ENCODE measurements around the gene SRP68. TPM values are rescaled to one million over a fixed set of nuclear protein-coding genes. Genes with fewer than 3 reads are reported as not detected.

Gene SRP68
- total RNA-seq, 2 donors from 2014 or later, result 73.9 to 78.0 TPM

DNA sequence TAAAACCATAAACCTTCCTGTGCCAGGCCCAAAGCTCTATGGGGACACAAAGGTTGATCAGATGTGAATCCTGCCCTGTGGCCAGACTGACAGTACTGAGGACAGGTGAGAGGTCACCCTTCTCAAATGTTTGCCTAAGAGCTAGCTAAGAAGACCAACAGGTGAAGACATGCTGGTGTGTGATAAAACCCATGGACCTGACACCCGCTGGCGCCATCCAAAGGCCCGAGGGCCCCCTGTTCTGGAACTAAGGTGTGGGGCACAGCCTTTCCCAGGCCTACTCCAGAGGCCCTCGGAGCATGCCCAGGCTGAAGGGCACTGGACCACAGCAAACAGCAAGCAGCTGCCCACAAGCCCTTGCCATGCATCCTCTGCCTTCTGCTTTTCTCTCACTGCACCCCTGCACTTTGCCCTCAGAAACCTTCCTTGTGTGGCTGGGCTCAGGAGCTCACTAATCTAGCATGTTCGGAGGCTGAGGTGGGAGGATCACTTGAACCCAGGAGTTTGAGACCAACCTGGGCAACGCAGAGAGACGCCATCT, 76.9 kb downstream of the SRP68 start:
- Mint-ChIP-seq H3K4me1 (no peaks in the 10 kb centered on the region), H3K27me3 (ENCODE audit: insufficient read depth) (no peaks in the 10 kb centered on the region), H3K9me3 (no peaks in the 10 kb centered on the region), H3K36me3 (ENCODE audit: low read depth) (peaks cover 37% of the 10 kb centered on the region), H3K27ac (no peak overlapping the region), H3K4me3 (no peak overlapping the region)
- TF ChIP-seq CTCF (conservative IDR thresholded peaks at IDR 0.05), result no peak
- 89 to 92% methylated on average over 6 to 7 of the region's 7 CpGs for WGBS, 2 experiments (ENCODE audit: insufficient coverage in 1 of 2, insufficient read length in 1 of 2)
- Histone ChIP-seq H3K4me3 (ENCODE audit: low read length) (no peak overlapping the region), H3K4me1 (ENCODE audit: control insufficient read depth, insufficient read depth, low read length) (no peaks in the 10 kb centered on the region), H3K27ac (ENCODE audit: low read depth, low read length) (no peak overlapping the region), H3K9me3 (ENCODE audit: control insufficient read depth, low read length) (no peaks in the 10 kb centered on the region), H3K9ac (ENCODE audit: extremely low read depth, low read length, poor library complexity, severe bottlenecking) (no peak overlapping the region), H3K36me3 (ENCODE audit: control insufficient read depth, insufficient read depth, low read length) (peaks cover 9% of the 10 kb centered on the region), H3K27me3 (ENCODE audit: control insufficient read depth, insufficient read depth, low read length, poor library complexity, severe bottlenecking) (no peaks in the 10 kb centered on the region)
- DNase-seq, result no peak

DNA sequence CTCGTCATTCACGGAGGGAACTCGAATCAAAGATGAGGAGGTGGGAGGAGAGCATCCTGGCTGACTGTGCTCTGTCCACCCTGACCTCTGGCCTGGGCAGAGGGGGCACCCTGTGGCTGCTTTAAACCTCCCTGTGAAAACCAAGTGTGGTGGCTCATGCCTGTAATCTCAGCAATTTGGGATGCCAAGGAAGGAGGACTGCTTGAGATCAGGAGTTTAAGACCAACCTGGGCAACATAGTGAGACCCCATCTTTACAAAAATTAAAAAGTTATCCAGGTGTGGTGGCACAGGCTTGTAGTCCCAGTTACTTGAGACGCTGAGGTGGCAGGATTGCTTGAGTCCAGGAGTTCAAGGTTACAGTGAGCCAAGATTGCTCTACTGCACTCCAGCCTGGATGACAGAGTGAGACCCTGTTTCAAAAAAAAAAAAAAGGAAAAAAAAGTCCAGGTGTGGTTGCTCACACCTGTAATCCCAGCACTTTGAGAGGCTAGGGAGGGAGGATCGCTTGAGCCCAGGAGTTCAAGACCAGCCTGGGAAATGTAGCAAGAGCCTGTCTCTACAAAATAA, 77.4 kb downstream of the SRP68 start:
- 95 to 100% methylated on average over 4 to 5 of the region's 5 CpGs for WGBS, 2 experiments (ENCODE audit: insufficient coverage in 1 of 2, insufficient read length in 1 of 2)
- H3K4me3 Mint-ChIP-seq, result no peak overlapping the region
- Histone ChIP-seq H3K9me3 (ENCODE audit: control insufficient read depth, low read length) (no peaks in the 10 kb centered on the region), H3K36me3 (ENCODE audit: control insufficient read depth, insufficient read depth, low read length) (peaks cover 9% of the 10 kb centered on the region), H3K27ac (ENCODE audit: low read depth, low read length) (no peak overlapping the region), H3K4me3 (ENCODE audit: low read length) (no peak overlapping the region), H3K9ac (ENCODE audit: extremely low read depth, low read length, poor library complexity, severe bottlenecking) (no peak overlapping the region), H3K4me1 (ENCODE audit: control insufficient read depth, insufficient read depth, low read length) (no peaks in the 10 kb centered on the region), H3K27me3 (ENCODE audit: control insufficient read depth, insufficient read depth, low read length, poor library complexity, severe bottlenecking) (no peaks in the 10 kb centered on the region)
- no peaks in the 10 kb centered on the region for H3K4me1 Mint-ChIP-seq
- DNase-seq, result no peak
- no peak overlapping the region for H3K27ac Mint-ChIP-seq
- TF ChIP-seq CTCF (conservative IDR thresholded peaks at IDR 0.05), result no peak
- H3K9me3 Mint-ChIP-seq, result no peaks in the 10 kb centered on the region
- no peaks in the 10 kb centered on the region for H3K27me3 Mint-ChIP-seq (ENCODE audit: insufficient read depth)
- peaks cover 39% of the 10 kb centered on the region for H3K36me3 Mint-ChIP-seq (ENCODE audit: low read depth)

DNA sequence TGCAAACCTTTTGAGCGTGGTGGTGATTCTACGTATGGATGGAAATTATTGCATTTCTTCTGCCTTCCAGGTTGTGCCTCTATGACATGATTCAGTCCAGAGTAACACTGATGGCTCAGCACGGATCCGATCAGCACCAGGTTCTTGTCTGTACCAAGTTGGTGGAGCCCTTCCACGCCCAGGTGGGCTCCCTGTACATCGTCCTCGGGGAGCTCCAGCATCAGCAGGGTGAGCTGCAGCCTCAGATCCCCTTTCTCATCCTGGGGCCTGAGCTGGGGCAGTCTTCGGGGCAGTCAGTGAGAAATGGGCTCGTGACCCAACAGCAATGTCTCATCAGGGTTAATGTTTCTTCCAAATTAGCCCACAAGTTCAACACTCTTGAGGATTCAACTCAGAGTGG, 80.9 kb downstream of the SRP68 start:
- Mint-ChIP-seq H3K27ac (no peak overlapping the region), H3K36me3 (ENCODE audit: low read depth) (peaks cover 43% of the 10 kb centered on the region), H3K9me3 (no peaks in the 10 kb centered on the region), H3K4me1 (no peaks in the 10 kb centered on the region), H3K4me3 (no peak overlapping the region), H3K27me3 (ENCODE audit: insufficient read depth) (no peaks in the 10 kb centered on the region)
- no peak for DNase-seq
- no peak overlapping the region for H3K9ac ChIP-seq (ENCODE audit: extremely low read depth, low read length, poor library complexity, severe bottlenecking)
- TF ChIP-seq CTCF (conservative IDR thresholded peaks at IDR 0.05), result no peak
- WGBS, 2 experiments (ENCODE audit: insufficient coverage in 1 of 2, insufficient read length in 1 of 2), result 85 to 86% methylated on average over 6 to 9 of the region's 9 CpGs
- H3K27ac ChIP-seq (ENCODE audit: low read depth, low read length), result no peak overlapping the region
- peaks cover 17% of the 10 kb centered on the region for H3K36me3 ChIP-seq (ENCODE audit: control insufficient read depth, insufficient read depth, low read length)
- H3K9me3 ChIP-seq (ENCODE audit: control insufficient read depth, low read length), result no peaks in the 10 kb centered on the region
- no peak overlapping the region for H3K4me3 ChIP-seq (ENCODE audit: low read length)
- H3K27me3 ChIP-seq (ENCODE audit: control insufficient read depth, insufficient read depth, low read length, poor library complexity, severe bottlenecking), result no peaks in the 10 kb centered on the region
- no peaks in the 10 kb centered on the region for H3K4me1 ChIP-seq (ENCODE audit: control insufficient read depth, insufficient read depth, low read length)

Small RNA genes within 50 kb of the gene (microRNA-seq; reads per million reads assigned to microRNA genes)
- 1.2 reads per million for gene MIR6868 (ENCODE audit: borderline microRNAs expressed)

Other genes starting within 250 kb of the SRP68 start
- 1 to 10 TPM; 6.3 to 6.4 TPM for gene UNC13D, start 228.1 kb downstream of the SRP68 start, total RNA-seq
- gene WBP2, start 217.2 kb downstream of the SRP68 start, total RNA-seq, result 10 to 100 TPM; 74.3 to 82.7 TPM
- gene TRIM47, start 193.9 kb downstream of the SRP68 start, total RNA-seq, result 1 to 10 TPM; 1.6 to 2.7 TPM
- 10 to 100 TPM; 27.4 to 35.3 TPM for gene TRIM65, start 175.6 kb downstream of the SRP68 start, total RNA-seq
- 100 to 1,000 TPM; 103 to 118 TPM for gene MRPL38, start 167.6 kb downstream of the SRP68 start, total RNA-seq
- 10 to 100 TPM; 25.9 to 39.1 TPM for gene FBF1, start 131.5 kb downstream of the SRP68 start, total RNA-seq
- gene ACOX1, start 93.4 kb downstream of the SRP68 start, total RNA-seq, result 10 to 100 TPM; 28.6 to 37.1 TPM
- gene TEN1, start 93.3 kb downstream of the SRP68 start, total RNA-seq, result 10 to 100 TPM; 12.1 to 15.3 TPM
- 10 to 100 TPM in 1 of 2 donors, 1 to 10 TPM in 1; 7.3 to 11.7 TPM for gene CDK3, start 71.7 kb downstream of the SRP68 start, total RNA-seq
- gene EVPL, start 45.2 kb downstream of the SRP68 start, total RNA-seq, result under 1 TPM; 0.20 to 0.51 TPM
- not detected for gene GALR2, start 2.3 kb upstream of the SRP68 start, total RNA-seq
- gene ZACN, start 6.7 kb upstream of the SRP68 start, total RNA-seq, result under 1 TPM in 1 of 2 donors, not detected in 1; 0.09 TPM
- gene EXOC7, start 31.3 kb upstream of the SRP68 start, total RNA-seq, result 100 to 1,000 TPM; 159 to 187 TPM
- gene FOXJ1, start 68.7 kb upstream of the SRP68 start, total RNA-seq, result 10 to 100 TPM; 17.8 to 23.6 TPM
- 10 to 100 TPM in 1 of 2 donors, 1 to 10 TPM in 1; 9.6 to 11.2 TPM for gene RNF157, start 168.0 kb upstream of the SRP68 start, total RNA-seq
- 10 to 100 TPM; 36.0 to 46.0 TPM for gene UBALD2, start 192.8 kb upstream of the SRP68 start, total RNA-seq
- gene QRICH2, start 235.8 kb upstream of the SRP68 start, total RNA-seq, result 1 to 10 TPM; 3.5 to 5.0 TPM

All from endodermal cell (in vitro differentiated cells).